Hematopoietic multipotent progenitor cell treated with erythropoietin and hydrocortisone succinate and interleukin-3 and kit ligand, for 15 days (in vitro differentiated cells): ENCODE results near the gene SHROOM4.

Source experiments
- DNase-seq: peaks from one replicate; pipeline ENCODE4 v3.0.0-alpha.2; 2015; ENCODE audit warnings: low spot score

Gene SHROOM4

GRCh38 chrX:50780144-50780543, 33.9 kb downstream of the SHROOM4 start:
- no peak for DNase-seq

- DNase-seq = no peak
Observed at GRCh38 chrX:50779694-50780093, 34.3 kb downstream of the SHROOM4 start.

- no peak for DNase-seq
Observed at GRCh38 chrX:50778272-50778671, 35.7 kb downstream of the SHROOM4 start.

GRCh38 chrX:50776248-50776647, 37.7 kb downstream of the SHROOM4 start:
- DNase-seq = no peak

- no peak for DNase-seq
Observed at GRCh38 chrX:50771382-50771781, 42.6 kb downstream of the SHROOM4 start.

GRCh38 chrX:50770702-50771101, 43.3 kb downstream of the SHROOM4 start:
- DNase-seq = no peak

- DNase-seq = no peak
Observed at GRCh38 chrX:50769389-50770063, 44.5 kb downstream of the SHROOM4 start.

GRCh38 chrX:50768801-50769200, 45.2 kb downstream of the SHROOM4 start:
- DNase-seq = no peak

- DNase-seq = no peak
Observed at GRCh38 chrX:50765986-50766385, 48.0 kb downstream of the SHROOM4 start.

- DNase-seq = no peak
Observed at GRCh38 chrX:50762578-50762977, 51.4 kb downstream of the SHROOM4 start.

GRCh38 chrX:50756276-50756675, 57.7 kb downstream of the SHROOM4 start:
- no peak for DNase-seq

GRCh38 chrX:50751091-50751490, 62.9 kb downstream of the SHROOM4 start:
- DNase-seq = no peak

GRCh38 chrX:50747471-50747900, 66.5 kb downstream of the SHROOM4 start:
- DNase-seq = peak; percentile 2

GRCh38 chrX:50736656-50737055, 77.3 kb downstream of the SHROOM4 start:
- no peak for DNase-seq

GRCh38 chrX:50726296-50726695, 87.7 kb downstream of the SHROOM4 start:
- DNase-seq = no peak

- no peak for DNase-seq
Observed at GRCh38 chrX:50725310-50725709, 88.7 kb downstream of the SHROOM4 start.

GRCh38 chrX:50723006-50723405, 91.0 kb downstream of the SHROOM4 start:
- DNase-seq = no peak

GRCh38 chrX:50721764-50722521, 92.1 kb downstream of the SHROOM4 start:
- no peak for DNase-seq

- no peak for DNase-seq
Observed at GRCh38 chrX:50719614-50720013, 94.4 kb downstream of the SHROOM4 start.

GRCh38 chrX:50718776-50719175, 95.2 kb downstream of the SHROOM4 start:
- DNase-seq = no peak

- DNase-seq = no peak
Observed at GRCh38 chrX:50716706-50717105, 97.3 kb downstream of the SHROOM4 start.

GRCh38 chrX:50712777-50713176, 101.2 kb downstream of the SHROOM4 start:
- no peak for DNase-seq

- no peak for DNase-seq
Observed at GRCh38 chrX:50711907-50712306, 102.1 kb downstream of the SHROOM4 start.
